Cardiac septum (tissue), 1 donor: ENCODE measurements around the gene AGRN. TPM values are rescaled to one million over a fixed set of nuclear protein-coding genes. Genes with fewer than 3 reads are reported as not detected.
"Not testable (repeated sequence)": the region's sequence is repeated elsewhere in the genome, so short reads cannot be mapped to it uniquely, and the experiment has no call there.

ENCODE experiments used
- DNase-seq: peaks from one replicate; pipeline ENCODE4 v3.0.0-alpha.2; 2020; ENCODE audit warnings: low spot score
- intact Hi-C: fragments of 100-400 bp; cut with DNase I; formaldehyde crosslinking; loops from one replicate; pipeline ENCODE4 v1.14.0; 2022
- total RNA-seq: library from RNA; stranded (reverse); fragmentation: NEBNext Ultra II Directional; extraction: Animal tissue kit (Norgen Biotek cat#: 25700); gene quantifications from one replicate; pipeline ENCODE4 v1.2.1, GENCODE V29; 2021
- donor health status: DM: no; HTN: no; CAD: no.

AGRN gene
- total RNA-seq, 1 donor from 2014 or later = 27.0 TPM

DNA sequence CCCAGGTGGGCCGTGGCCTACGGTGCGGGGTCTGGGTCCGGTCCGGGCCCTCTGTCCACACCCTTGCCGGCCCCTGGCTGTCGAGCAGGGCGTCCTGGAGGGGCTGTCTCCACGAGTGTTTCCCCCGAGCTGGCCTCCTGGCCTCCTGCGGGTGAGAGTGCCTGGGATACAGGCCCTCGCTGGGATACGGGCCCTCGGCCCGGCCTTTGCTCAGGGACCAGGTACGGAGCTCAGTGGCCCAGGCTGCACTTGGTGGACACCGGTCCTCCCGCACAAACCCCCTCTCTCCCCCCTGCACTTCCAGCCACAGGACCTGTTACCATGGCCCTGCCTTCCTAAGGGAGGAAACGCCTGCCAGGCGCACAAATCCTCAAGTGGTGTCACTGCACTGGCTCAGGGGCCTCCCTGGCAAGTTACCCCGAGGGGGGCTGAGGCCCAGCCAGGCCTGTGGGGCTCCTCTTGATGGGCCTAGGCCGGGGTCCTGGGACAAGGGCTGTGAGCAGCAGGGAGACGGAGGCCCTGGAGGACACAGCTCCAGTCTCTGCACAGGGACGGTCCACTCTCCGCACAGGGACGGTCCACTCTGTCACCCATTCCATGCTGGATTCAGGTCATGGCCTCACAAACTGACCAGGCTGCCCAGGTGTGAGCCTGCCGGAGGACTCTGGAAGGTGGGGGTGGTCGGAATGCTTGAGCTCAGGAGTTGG lies 72.4 kb downstream of the AGRN start:
- intact Hi-C loops = no loop called here
- peak; percentile 63 for DNase-seq

DNA sequence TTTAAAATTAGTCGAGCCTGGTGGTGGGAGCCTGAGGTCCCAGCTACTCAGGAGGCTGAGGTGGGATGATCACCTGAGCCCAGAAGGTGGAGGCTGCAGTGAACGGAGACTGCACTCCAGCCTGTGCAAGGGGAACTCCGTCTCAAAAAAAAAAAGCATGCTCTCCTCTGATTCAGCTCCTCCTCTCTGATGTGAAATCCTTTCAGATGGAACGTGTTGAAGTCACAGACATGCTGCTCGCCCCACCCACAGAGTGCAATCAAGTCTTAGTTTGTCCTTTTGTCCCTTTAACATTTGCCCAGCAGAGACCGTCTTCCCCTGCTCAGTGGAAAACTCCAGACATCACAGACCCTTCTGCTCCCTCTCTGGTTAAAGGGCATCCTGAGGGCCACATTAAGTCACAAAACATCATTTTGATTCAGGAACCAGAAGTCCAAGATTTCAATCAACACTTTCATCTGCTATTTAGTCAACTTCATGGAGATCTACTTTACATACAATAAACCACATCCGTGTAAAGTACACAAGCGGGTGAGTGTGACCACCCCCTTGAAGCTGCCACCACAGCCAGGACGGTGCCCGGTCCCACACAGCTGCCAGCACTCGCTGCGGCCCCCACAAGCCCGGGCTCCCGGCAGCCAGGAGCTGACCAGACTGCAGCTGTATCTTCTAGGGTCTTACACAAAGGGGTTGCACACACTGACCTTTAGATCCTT lies 73.1 kb downstream of the AGRN start:
- intact Hi-C loops = no loop called here
- peak; percentile 5 for DNase-seq

DNA sequence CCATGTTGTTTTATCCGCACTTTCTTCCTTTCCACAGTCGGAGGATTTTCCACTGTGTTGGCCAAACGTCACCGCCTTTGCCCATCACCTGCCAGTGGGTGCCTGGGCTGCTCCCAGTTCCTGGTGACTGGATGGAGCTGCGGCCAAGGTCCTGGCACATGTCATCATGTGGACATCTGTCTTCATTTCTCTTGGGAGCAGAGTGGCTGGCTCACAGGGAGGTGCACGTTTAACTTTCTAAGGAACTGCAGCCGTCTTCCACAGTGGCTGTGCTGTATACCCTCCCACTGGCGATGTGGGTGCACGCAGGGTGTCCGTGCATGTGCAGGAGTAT lies 73.7 kb downstream of the AGRN start:
- DNase-seq = peak; percentile 63
- intact Hi-C loops = no loop called here

DNA sequence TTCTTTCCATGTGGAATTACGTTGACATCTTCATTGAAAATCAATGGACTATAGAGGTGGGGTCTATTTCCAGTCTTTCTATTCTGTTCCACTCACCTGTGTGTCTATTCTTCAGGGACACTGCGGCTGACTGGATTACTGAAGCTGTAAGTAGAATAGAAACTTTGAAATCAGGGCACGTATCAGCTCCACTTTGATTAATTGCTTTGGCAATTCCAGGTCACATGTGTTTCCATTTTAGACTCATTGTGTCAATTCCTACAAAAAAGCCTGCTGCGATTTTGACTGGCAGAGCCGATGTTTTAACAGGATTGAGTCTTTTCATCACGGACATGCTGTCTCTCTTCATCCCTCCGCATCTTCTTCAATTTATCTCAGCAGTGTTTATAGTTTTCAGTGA lies 75.1 kb downstream of the AGRN start:
- DNase-seq = peak; percentile 22
- intact Hi-C loops = no loop called here

DNA sequence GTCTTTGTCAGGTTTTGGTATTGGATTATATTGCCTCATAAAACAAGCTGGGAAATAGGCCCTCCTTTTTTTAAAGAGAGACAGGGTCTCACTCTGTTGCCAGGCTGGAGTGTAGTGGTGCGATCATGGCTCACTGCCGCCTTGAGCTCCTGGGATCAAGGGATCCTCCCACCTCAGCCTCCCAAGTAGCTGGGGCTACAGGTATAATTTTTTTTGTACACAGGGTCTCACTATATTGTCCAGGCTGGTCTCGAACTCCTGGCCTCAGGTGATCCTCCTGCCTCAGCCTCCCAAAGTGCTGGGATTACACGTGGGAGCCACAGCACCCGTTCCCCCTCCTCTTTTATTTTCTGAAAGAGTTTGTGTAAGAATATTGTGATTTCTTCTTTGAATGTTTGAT lies 76.2 kb downstream of the AGRN start:
- intact Hi-C loops = not testable (repeated sequence)
- DNase-seq = peak; percentile 49

DNA sequence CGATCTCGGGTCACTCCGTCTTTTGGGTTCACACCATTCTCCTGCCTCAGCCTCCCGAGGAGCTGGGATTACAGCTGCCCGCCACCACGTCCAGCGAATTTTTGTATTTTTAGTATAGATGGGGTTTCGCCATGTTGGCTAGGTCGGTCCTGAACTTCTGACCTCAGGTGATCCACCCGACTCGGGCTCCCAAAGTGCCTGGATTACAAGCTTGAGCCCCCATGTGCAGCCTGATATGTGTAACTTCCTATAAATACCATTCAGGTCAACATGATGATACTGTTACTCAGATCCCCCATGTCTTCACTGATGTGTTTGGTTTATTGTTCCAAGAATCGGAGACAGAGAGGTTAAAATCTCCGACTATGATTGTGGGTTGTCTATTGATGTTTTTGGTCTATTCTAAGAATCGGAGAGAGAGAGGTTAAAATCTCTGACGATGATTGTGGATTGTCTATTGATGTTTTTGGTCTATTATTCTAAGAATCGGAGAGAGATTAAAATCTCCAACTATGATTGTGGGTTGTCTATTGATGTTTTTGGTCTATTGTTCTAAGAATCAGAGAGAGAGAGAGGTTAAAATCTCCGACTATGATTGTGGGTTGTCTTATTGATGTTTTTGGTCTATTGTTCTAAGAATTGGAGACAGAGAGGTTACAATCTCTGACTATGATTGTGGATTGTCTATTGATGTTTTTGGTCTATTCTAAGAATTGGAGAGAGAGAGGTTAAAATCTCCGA lies 78.9 kb downstream of the AGRN start:
- peak; percentile 12 for DNase-seq
- intact Hi-C loops = no loop called here

DNA sequence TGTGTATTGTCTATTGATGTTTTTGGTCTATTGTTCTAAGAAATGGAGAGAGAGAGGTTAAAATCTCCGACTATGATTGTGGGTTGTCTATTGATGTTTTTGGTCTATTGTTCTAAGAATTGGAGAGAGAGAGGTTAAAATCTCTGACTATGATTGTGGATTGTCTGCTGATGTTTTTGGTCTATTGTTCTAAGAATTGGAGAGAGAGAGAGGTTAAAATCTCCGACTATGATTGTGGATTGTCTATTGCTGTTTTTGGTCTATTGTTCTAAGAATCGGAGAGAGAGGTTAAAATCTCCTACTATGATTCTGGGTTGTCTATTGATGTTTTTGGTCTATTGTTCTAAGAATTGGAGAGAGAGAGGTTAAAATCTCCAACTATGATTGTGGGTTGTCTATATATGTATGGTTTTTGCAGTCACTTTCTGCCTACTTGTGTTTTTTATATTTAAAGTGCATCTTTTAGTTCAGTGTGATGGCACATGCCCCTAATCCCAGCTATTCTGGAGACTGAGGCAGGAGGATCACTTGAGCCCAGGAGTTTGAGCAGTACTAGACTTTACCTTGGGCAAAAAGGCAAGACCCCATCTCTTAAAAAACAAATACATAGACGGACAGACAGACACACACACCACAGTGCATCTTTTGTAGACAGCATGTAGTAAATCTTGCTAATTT lies 79.7 kb downstream of the AGRN start:
- intact Hi-C loops = no loop called here
- DNase-seq = peak; percentile 2

DNA sequence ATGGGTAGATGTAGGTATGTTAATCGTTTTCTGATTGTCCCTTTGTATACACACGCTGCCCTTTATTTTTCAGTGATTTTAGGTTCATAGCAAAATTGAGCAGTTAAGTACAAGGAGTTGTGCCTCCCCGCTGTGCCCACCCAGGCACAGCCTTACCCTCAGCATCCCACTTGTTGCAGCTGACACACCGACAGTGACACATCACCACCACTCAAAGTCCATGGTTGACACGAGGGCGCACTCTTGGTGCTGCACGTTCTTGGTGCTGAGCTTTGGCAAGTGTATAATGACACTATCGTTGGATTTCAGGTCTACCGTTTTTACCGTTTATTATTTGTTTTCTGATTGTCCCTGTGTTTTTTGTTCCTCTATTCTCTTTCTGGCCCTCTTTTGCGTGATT lies 80.4 kb downstream of the AGRN start:
- intact Hi-C loops = no loop called here
- peak; percentile 68 for DNase-seq

DNA sequence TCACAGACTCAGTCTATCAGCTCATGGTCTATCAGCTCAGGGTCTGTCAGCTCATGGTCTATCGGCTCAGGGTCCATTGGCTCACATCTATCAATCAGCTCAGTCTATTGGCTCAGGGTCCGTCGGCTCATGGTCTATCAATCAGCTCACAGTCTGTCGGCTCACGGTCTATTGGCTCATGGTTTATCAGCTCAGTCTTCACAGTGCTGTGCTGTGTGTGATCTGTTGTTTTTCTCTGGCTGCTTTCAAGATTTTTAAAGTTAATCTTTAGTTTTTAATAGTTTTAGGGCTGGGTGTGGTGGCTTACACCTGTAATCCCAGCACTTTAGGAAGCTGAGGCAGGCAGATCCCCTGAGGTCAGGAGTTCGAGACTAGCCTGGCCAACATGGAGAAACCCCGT lies 81.6 kb downstream of the AGRN start:
- no peak for DNase-seq
- intact Hi-C loops = no loop called here

DNA sequence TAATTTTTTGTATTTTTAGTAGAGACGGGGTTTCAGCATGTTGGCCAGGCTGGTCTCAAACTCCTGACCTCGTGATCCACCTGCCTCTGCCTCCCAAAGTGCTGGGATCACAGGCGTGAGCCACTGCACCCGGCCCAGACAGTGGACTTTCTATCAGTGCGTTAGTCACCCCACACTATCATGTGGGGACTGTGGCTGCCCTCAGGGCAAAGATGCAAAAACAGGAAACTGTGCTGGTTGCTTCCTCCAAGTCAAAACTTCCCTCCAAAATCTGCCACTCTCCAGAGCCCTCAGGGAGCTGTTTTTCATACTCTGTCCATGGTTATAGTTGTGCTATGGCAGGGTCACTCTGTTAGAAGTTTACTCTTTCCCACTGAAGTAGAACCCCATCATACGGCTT lies 84.2 kb downstream of the AGRN start:
- intact Hi-C loops, DNase-seq: not testable (repeated sequence)

Other genes starting within 250 kb of the AGRN start
- 10.2 TPM for gene SAMD11, start 96.2 kb upstream of the AGRN start, total RNA-seq
- 39.0 TPM for gene NOC2L, start 60.9 kb upstream of the AGRN start, total RNA-seq
- 4.8 TPM for gene KLHL17, start 59.5 kb upstream of the AGRN start, total RNA-seq
- gene PLEKHN1, start 53.6 kb upstream of the AGRN start, total RNA-seq = not detected
- gene PERM1, start 38.0 kb upstream of the AGRN start, total RNA-seq = 50.1 TPM
- 56.5 TPM for gene HES4, start 20.0 kb upstream of the AGRN start, total RNA-seq
- 18.2 TPM for gene ISG15, start 6.6 kb upstream of the AGRN start, total RNA-seq
- not detected for gene RNF223, start 54.2 kb downstream of the AGRN start, total RNA-seq
- gene C1orf159, start 96.0 kb downstream of the AGRN start, total RNA-seq = 5.4 TPM
- 0.22 TPM for gene TTLL10, start 153.8 kb downstream of the AGRN start, total RNA-seq
- gene TNFRSF18, start 186.5 kb downstream of the AGRN start, total RNA-seq = 0.19 TPM
- gene TNFRSF4, start 194.0 kb downstream of the AGRN start, total RNA-seq = 4.3 TPM
- 139 TPM for gene SDF4, start 211.9 kb downstream of the AGRN start, total RNA-seq
- 11.1 TPM for gene B3GALT6, start 212.1 kb downstream of the AGRN start, total RNA-seq
- 2.6 TPM for gene C1QTNF12, start 226.6 kb downstream of the AGRN start, total RNA-seq